ENCODE data around the gene SPINDOC. TPM values are rescaled to one million over a fixed set of nuclear protein-coding genes. Genes with fewer than 3 reads are reported as not detected.

SPINDOC gene
- total RNA-seq, 1 experiment from 2014 or later: 17.1 TPM

DNA sequence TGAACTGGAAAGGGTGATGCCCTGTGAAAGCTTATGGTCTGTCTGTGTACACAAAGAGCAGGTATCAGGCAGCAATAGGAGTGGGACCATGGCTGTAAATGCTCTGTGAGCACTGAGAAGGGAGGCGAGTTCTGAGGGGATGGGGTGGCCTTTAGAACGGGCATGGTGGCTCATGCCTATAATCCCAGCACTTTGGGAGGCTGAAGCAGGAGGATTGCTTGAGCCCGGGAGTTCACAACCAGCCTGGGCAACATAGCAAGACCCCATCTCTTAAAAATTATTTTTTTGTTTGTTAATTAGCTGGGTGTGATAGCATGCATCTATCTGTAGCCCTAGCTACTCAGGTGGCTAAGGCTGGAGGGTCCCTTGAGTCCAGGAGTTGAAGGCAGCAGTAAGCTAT is 3.5 kb downstream of the SPINDOC start:
- no TSS peak for BruUV-seq (replicated peaks)
- Mint-ChIP-seq H3K27ac (ENCODE audit: low read depth, unreplicated experiment) (no peak overlapping the region), H3K36me3 (ENCODE audit: insufficient read depth, unreplicated experiment) (peaks cover 57% of the 10 kb centered on the region), H3K9me3 (ENCODE audit: unreplicated experiment) (no peaks in the 10 kb centered on the region), H3K4me1 (ENCODE audit: insufficient read depth, unreplicated experiment) (peaks cover 26% of the 10 kb centered on the region), H3K27me3 (ENCODE audit: insufficient read depth, unreplicated experiment) (no peaks in the 10 kb centered on the region), H3K4me3 (ENCODE audit: unreplicated experiment) (no peak overlapping the region)
- DNase-seq (ENCODE audit: unreplicated experiment): no peak
- intact Hi-C loops (cut with micrococcal nuclease): no loop called here
- CTCF ChIA-PET: interaction anchor here (0.5 to 3.6 kb wide), 6 partner anchors 12 to 985 kb away, joined by 3 to 22 read pairs (median 3); partner anchors contain the start of gene STX5
- POLR2A ChIA-PET: no interaction called here
- TF ChIP-seq CTCF (IDR thresholded peaks at IDR 0.05; ENCODE audit: unreplicated experiment): no peak

DNA sequence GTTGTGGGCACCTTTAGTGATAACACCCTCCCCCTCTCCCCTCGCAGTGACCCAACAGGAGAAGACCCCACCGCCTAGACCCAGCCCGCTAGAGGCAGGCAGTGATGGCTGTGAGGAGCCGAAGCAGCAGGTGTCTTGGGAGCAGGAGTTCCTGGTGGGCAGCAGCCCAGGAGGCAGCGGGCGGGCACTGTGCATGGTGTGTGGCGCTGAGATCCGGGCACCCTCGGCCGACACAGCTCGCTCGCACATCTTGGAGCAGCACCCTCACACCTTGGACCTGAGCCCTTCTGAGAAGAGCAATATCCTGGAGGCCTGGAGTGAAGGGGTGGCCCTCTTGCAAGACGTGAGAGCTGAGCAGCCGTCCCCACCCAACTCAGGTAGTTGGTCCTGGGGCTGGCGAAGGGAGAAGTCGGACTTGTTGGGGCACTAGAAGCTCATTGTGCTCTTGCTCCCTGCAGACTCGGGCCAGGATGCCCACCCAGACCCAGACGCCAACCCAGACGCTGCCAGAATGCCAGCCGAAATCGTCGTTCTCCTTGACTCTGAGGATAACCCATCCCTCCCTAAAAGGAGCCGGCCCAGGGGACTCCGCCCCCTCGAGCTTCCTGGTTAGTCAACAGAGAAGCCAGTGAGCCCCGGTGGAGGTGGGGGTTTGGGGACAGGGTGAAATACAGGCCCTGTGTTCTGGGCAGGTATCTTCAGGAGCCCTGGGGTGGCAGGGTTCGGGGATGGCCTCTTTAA is 4.7 kb downstream of the SPINDOC start:
- POLR2A ChIA-PET: no interaction called here
- peaks cover 64% of the 10 kb centered on the region for H3K36me3 Mint-ChIP-seq (ENCODE audit: insufficient read depth, unreplicated experiment)

DNA sequence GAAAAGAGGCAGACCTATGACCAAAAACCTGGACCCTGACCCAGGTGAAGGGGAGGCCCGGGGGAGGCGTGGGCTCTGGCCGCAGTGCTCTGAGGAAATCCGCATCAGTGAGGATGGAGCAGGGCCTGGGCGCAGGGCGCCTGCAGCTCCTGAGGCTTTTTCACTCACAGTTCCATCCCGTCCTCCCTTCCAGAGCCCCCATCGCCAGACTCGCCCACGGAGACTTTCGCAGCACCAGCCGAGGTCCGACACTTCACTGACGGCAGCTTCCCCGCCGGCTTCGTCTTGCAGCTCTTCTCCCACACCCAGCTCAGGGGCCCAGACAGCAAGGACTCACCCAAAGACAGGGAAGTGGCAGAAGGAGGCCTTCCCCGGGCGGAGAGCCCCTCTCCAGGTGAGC is 5.4 kb downstream of the SPINDOC start:
- no peak for DNase-seq (ENCODE audit: unreplicated experiment)
- Mint-ChIP-seq H3K4me1 (ENCODE audit: insufficient read depth, unreplicated experiment) (peaks cover 26% of the 10 kb centered on the region), H3K9me3 (ENCODE audit: unreplicated experiment) (no peaks in the 10 kb centered on the region), H3K27me3 (ENCODE audit: insufficient read depth, unreplicated experiment) (no peaks in the 10 kb centered on the region), H3K27ac (ENCODE audit: low read depth, unreplicated experiment) (no peak overlapping the region), H3K4me3 (ENCODE audit: unreplicated experiment) (no peak overlapping the region), H3K36me3 (ENCODE audit: insufficient read depth, unreplicated experiment) (peaks cover 71% of the 10 kb centered on the region)
- intact Hi-C loops (cut with micrococcal nuclease): no loop called here
- ChIA-PET CTCF (interaction anchor here (0.6 to 3.6 kb wide), 2 partner anchors 18 to 630 kb away, joined by 3 to 22 read pairs; no protein-coding TSS in a partner anchor), POLR2A (no interaction called here)
- BruUV-seq (replicated peaks): no TSS peak
- TF ChIP-seq CTCF (IDR thresholded peaks at IDR 0.05; ENCODE audit: unreplicated experiment): no peak

More for the DNA sequence above, 4.7 kb downstream of the SPINDOC start:
- H3K4me1 Mint-ChIP-seq (ENCODE audit: insufficient read depth, unreplicated experiment): peaks cover 26% of the 10 kb centered on the region
- no peak overlapping the region for H3K27ac Mint-ChIP-seq (ENCODE audit: low read depth, unreplicated experiment)
- DNase-seq (ENCODE audit: unreplicated experiment): no peak
- no peak overlapping the region for H3K4me3 Mint-ChIP-seq (ENCODE audit: unreplicated experiment)
- BruUV-seq (replicated peaks): no TSS peak
- CTCF ChIA-PET: interaction anchor here (0.6 to 3.6 kb wide), 5 partner anchors 11 to 70 kb away, joined by 3 to 22 read pairs (median 3); partner anchors contain the start of gene ZFTA
- H3K27me3 Mint-ChIP-seq (ENCODE audit: insufficient read depth, unreplicated experiment): no peaks in the 10 kb centered on the region
- no peak for TF ChIP-seq CTCF (IDR thresholded peaks at IDR 0.05; ENCODE audit: unreplicated experiment)
- no peaks in the 10 kb centered on the region for H3K9me3 Mint-ChIP-seq (ENCODE audit: unreplicated experiment)
- intact Hi-C loops (cut with micrococcal nuclease): no loop called here

GRCh38 chr11:63821411-63821810 is 8.2 kb downstream of the SPINDOC start:
- DNase-seq (ENCODE audit: unreplicated experiment): no peak
- no peak for TF ChIP-seq CTCF (IDR thresholded peaks at IDR 0.05; ENCODE audit: unreplicated experiment)
- no peak overlapping the region for H3K4me3 Mint-ChIP-seq (ENCODE audit: unreplicated experiment)
- no TSS peak for BruUV-seq (replicated peaks)
- POLR2A ChIA-PET: interaction anchor here (1.4 kb wide), 1 partner anchor 17 kb away, joined by 3 read pairs; the partner anchor contains the start of gene MARK2
- H3K27ac Mint-ChIP-seq (ENCODE audit: low read depth, unreplicated experiment): no peak overlapping the region
- peaks cover 3% of the 10 kb centered on the region for H3K4me1 Mint-ChIP-seq (ENCODE audit: insufficient read depth, unreplicated experiment)
- intact Hi-C loops (cut with micrococcal nuclease): no loop called here
- H3K9me3 Mint-ChIP-seq (ENCODE audit: unreplicated experiment): no peaks in the 10 kb centered on the region
- peaks cover 81% of the 10 kb centered on the region for H3K36me3 Mint-ChIP-seq (ENCODE audit: insufficient read depth, unreplicated experiment)
- no peaks in the 10 kb centered on the region for H3K27me3 Mint-ChIP-seq (ENCODE audit: insufficient read depth, unreplicated experiment)
- CTCF ChIA-PET: interaction anchor here (1.0 kb wide), 1 partner anchor 16 kb away, joined by 6 read pairs; no protein-coding TSS in a partner anchor
